Measurements from ENCODE around the gene KIF19.

- TF ChIP-seq POLR2A (IDR thresholded peaks at IDR 0.05) (no peak), POLR2AphosphoS5 (IDR thresholded peaks at IDR 0.05) (peak; percentile 76)
Measured at GRCh38 chr17:74292495-74292894, 33.5 kb upstream of the KIF19 start.
